H9 (cell line): Measurements from ENCODE around the gene NDUFB3. TPM values are rescaled to one million over a fixed set of nuclear protein-coding genes. Genes with fewer than 3 reads are reported as not detected.

Experiments
- DNase-seq: peaks from one replicate; pipeline ENCODE4 v3.0.0-alpha.2; 2017
- H2AFZ ChIP-seq: one replicate; pipeline ENCODE4 v1.6.1; 2013; ENCODE audit warnings: mild to moderate bottlenecking, low read length, control low read depth, moderate library complexity
- H2AK5ac ChIP-seq: 2 replicates; pipeline ENCODE4 v1.6.1; 2013; ENCODE audit warnings: low read length, control low read depth, mixed read lengths; ENCODE audit not compliant: insufficient read length
- H2BK120ac ChIP-seq: one replicate; pipeline ENCODE4 v1.6.1; 2013; ENCODE audit warnings: low read depth, mild to moderate bottlenecking, low read length, control low read depth, inconsistent platforms; ENCODE audit not compliant: poor library complexity, severe bottlenecking
- H2BK12ac ChIP-seq: 2 replicates; pipeline ENCODE4 v1.6.1; 2013; ENCODE audit warnings: low read length, control low read depth, mixed read lengths, low read depth; ENCODE audit not compliant: insufficient read length
- H2BK15ac ChIP-seq: 2 replicates; pipeline ENCODE4 v1.6.1; 2013; ENCODE audit warnings: low read depth, low read length, control low read depth
- H2BK20ac ChIP-seq: one replicate; pipeline ENCODE4 v1.6.1; 2013; ENCODE audit warnings: low read depth, mild to moderate bottlenecking, low read length, control low read depth, inconsistent platforms; ENCODE audit not compliant: poor library complexity, severe bottlenecking
- H2BK5ac ChIP-seq: 2 replicates; pipeline ENCODE4 v1.6.1; 2013; ENCODE audit warnings: low read length, control low read depth, mixed read lengths; ENCODE audit not compliant: insufficient read length
- H3K14ac ChIP-seq: 2 replicates; pipeline ENCODE4 v1.6.1; 2013; ENCODE audit warnings: low read length, control low read depth; ENCODE audit not compliant: insufficient read depth
- H3K18ac ChIP-seq: 2 replicates; pipeline ENCODE4 v1.6.1; 2013; ENCODE audit warnings: low read depth, mild to moderate bottlenecking, mixed read lengths, low read length, control low read depth; ENCODE audit not compliant: insufficient read length
- H3K23ac ChIP-seq: 2 replicates; pipeline ENCODE4 v1.6.1; 2013; ENCODE audit warnings: low read length, control low read depth, mixed read lengths, low read depth; ENCODE audit not compliant: insufficient read length
- H3K23me2 ChIP-seq: 2 replicates; pipeline ENCODE4 v1.6.1; 2013; ENCODE audit warnings: low read depth, mild to moderate bottlenecking, mixed read lengths, low read length, control low read depth; ENCODE audit not compliant: insufficient read length, poor library complexity, severe bottlenecking
- H3K27ac ChIP-seq: 2 replicates; pipeline ENCODE4 v1.5.1; 2013; ENCODE audit warnings: low read length, control low read depth, mixed read lengths, low read depth; ENCODE audit not compliant: insufficient read length
- H3K27me3 ChIP-seq: 2 replicates; pipeline ENCODE4 v1.6.1; 2013; ENCODE audit warnings: low read length, control low read depth, inconsistent platforms; ENCODE audit not compliant: insufficient read depth
- H3K4ac ChIP-seq: 2 replicates; pipeline ENCODE4 v1.6.1; 2013; ENCODE audit warnings: low read depth, mild to moderate bottlenecking, control low read depth, inconsistent platforms, low read length, moderate library complexity
- H3K4me1 ChIP-seq: 2 replicates; pipeline ENCODE4 v1.6.1; 2013; ENCODE audit warnings: low read length, control low read depth, inconsistent platforms; ENCODE audit not compliant: insufficient read depth
- H3K4me2 ChIP-seq: 2 replicates; pipeline ENCODE4 v1.6.1; 2013; ENCODE audit warnings: low read length, control low read depth, mixed read lengths; ENCODE audit not compliant: insufficient read length, insufficient read depth
- H3K56ac ChIP-seq: 2 replicates; pipeline ENCODE4 v1.6.1; 2013; ENCODE audit warnings: low read depth, mild to moderate bottlenecking, mixed read lengths, low read length, control low read depth; ENCODE audit not compliant: insufficient read length
- H3K79me1 ChIP-seq: 2 replicates; pipeline ENCODE4 v1.6.1; 2013; ENCODE audit warnings: low read depth, mild to moderate bottlenecking, moderate library complexity, low read length, control low read depth, inconsistent platforms; ENCODE audit not compliant: insufficient read depth, poor library complexity, severe bottlenecking
- H3K79me2 ChIP-seq: 2 replicates; pipeline ENCODE4 v1.6.1; 2013; ENCODE audit warnings: low read length, control low read depth, inconsistent platforms; ENCODE audit not compliant: insufficient read depth
- H3K9ac ChIP-seq: 2 replicates; pipeline ENCODE4 v1.6.1; 2013; ENCODE audit warnings: low read length, control low read depth, mixed read lengths; ENCODE audit not compliant: insufficient read length; ENCODE audit errors: extremely low read depth
- H3K9me3 ChIP-seq: one replicate; pipeline ENCODE4 v1.6.1; 2013; ENCODE audit warnings: low read depth, low read length, inconsistent platforms; ENCODE audit not compliant: control insufficient read depth
- H3T11ph ChIP-seq: one replicate; pipeline ENCODE4 v1.6.1; 2013; ENCODE audit warnings: mild to moderate bottlenecking, low read length, control low read depth, inconsistent platforms
- H4K20me1 ChIP-seq: one replicate; pipeline ENCODE4 v1.6.1; 2013; ENCODE audit not compliant: control insufficient read depth, insufficient read length, insufficient read depth
- H4K5ac ChIP-seq: 2 replicates; pipeline ENCODE4 v1.6.1; 2013; ENCODE audit warnings: low read depth, mild to moderate bottlenecking, mixed read lengths, low read length, control low read depth; ENCODE audit not compliant: insufficient read length
- H4K8ac ChIP-seq: replicated peaks from 2 replicates; pipeline ENCODE4 v1.6.1; 2013; ENCODE audit warnings: low read length, control low read depth, mixed read lengths, low read depth; ENCODE audit not compliant: insufficient read length
- H4K91ac ChIP-seq: 2 replicates; pipeline ENCODE4 v1.6.1; 2013; ENCODE audit warnings: low read depth, mild to moderate bottlenecking, moderate library complexity, mixed read lengths, low read length, control low read depth; ENCODE audit not compliant: insufficient read length
- H3K27ac Mint-ChIP-seq, 3 experiments: 2 replicates in 2 of 3; 3 replicates in 1 of 3; pipeline ENCODE4 v1.8.0; 2020 to 2021; ENCODE audit warnings: mixed read lengths in 3 of 3, mild to moderate bottlenecking in 1 of 3, moderate library complexity in 1 of 3
- H3K27me3 Mint-ChIP-seq: 2 replicates; pipeline ENCODE4 v1.8.0; 2021; ENCODE audit warnings: low read depth, mild to moderate bottlenecking, moderate library complexity, mixed read lengths
- H3K36me3 Mint-ChIP-seq, 3 experiments: 2 replicates in 2 of 3; 3 replicates in 1 of 3; pipeline ENCODE4 v1.8.0; 2020 to 2021; ENCODE audit warnings: low read depth in 3 of 3, mixed read lengths in 3 of 3; ENCODE audit not compliant: insufficient read depth in 1 of 3
- H3K4me1 Mint-ChIP-seq, 2 experiments: 2 replicates each; pipeline ENCODE4 v1.8.0; 2020; ENCODE audit warnings: mixed read lengths in 2 of 2
- H3K4me3 Mint-ChIP-seq, 2 experiments: 2 replicates in 1 of 2; 3 replicates in 1 of 2; pipeline ENCODE4 v1.8.0; 2020 to 2021; ENCODE audit warnings: mild to moderate bottlenecking in 2 of 2, mixed read lengths in 2 of 2, moderate library complexity in 1 of 2
- H3K9me3 Mint-ChIP-seq, 2 experiments: 2 replicates in 1 of 2; 3 replicates in 1 of 2; pipeline ENCODE4 v1.8.0; 2020; ENCODE audit warnings: mild to moderate bottlenecking in 2 of 2, mixed read lengths in 2 of 2, moderate library complexity in 1 of 2
- CTCF ChIP-seq: fragments of 200-600 bp; sonication (generic); conservative IDR thresholded peaks from 3 replicates; pipeline ENCODE4 v1.8.0; 2021; ENCODE audit warnings: antibody characterized with exemption, mild to moderate bottlenecking
- WGBS: extraction: QIAGEN DNeasy Blood & Tissue Kit; methylation state at CpG from one replicate; pipeline ENCODE4 v1.1.7; 2013; ENCODE audit warnings: missing lambda C conversion rate, low lambda C conversion rate, mixed read lengths; ENCODE audit not compliant: insufficient read length; ENCODE audit errors: extremely low coverage; 5-methylcytosine and 5-hydroxymethylcytosine counted together
- total RNA-seq: library from RNA; stranded (reverse); gene quantifications from 2 replicates; pipeline ENCODE4 v1.2.1, GENCODE V29; 2021

NDUFB3 gene
- total RNA-seq, 1 experiment from 2014 or later: 59.6 TPM

- no peak overlapping the region for H2AK5ac ChIP-seq
- Mint-ChIP-seq H3K9me3 (no peaks in the 10 kb centered on the region; a peak in 1 of 5 replicates), H3K36me3 (no peaks in the 10 kb centered on the region), H3K4me3 (no peak overlapping the region), H3K27me3 (no peaks in the 10 kb centered on the region; the same call in 1 of the 2 replicates), H3K4me1 (peaks cover 42 to 49% of the 10 kb centered on the region in 2 experiments), H3K27ac (no peak overlapping the region)
- H2BK5ac ChIP-seq: no peak overlapping the region
- no peak for TF ChIP-seq CTCF
- no peak overlapping the region for H2BK12ac ChIP-seq
- H3K23me2 ChIP-seq: no peaks in the 10 kb centered on the region
- H3K4me1 ChIP-seq: peaks cover 10% of the 10 kb centered on the region
- no peaks in the 10 kb centered on the region for H4K20me1 ChIP-seq
- H4K91ac ChIP-seq: no peak overlapping the region
- H3T11ph ChIP-seq: no peak overlapping the region
- H3K18ac ChIP-seq: no peak overlapping the region
- H3K79me2 ChIP-seq: no peaks in the 10 kb centered on the region
- H4K8ac ChIP-seq: no peak overlapping the region
- H3K27me3 ChIP-seq: no peaks in the 10 kb centered on the region
- no peak overlapping the region for H3K4me2 ChIP-seq
- no peak overlapping the region for H2BK15ac ChIP-seq
- no peak overlapping the region for H3K56ac ChIP-seq
- H3K4ac ChIP-seq: no peak overlapping the region
- H2AFZ ChIP-seq: no peak overlapping the region
- WGBS: no CpG with 5 or more reads among the region's 2 CpGs
- H3K79me1 ChIP-seq: no peaks in the 10 kb centered on the region
- no peak overlapping the region for H3K27ac ChIP-seq
- no peaks in the 10 kb centered on the region for H3K9me3 ChIP-seq
- H4K5ac ChIP-seq: no peak overlapping the region
- H2BK120ac ChIP-seq: no peak overlapping the region
- H3K23ac ChIP-seq: no peak overlapping the region
- no peak overlapping the region for H3K14ac ChIP-seq
- no peak overlapping the region for H3K9ac ChIP-seq
- no peak for DNase-seq
- H2BK20ac ChIP-seq: no peak overlapping the region
Measured at GRCh38 chr2:201127152-201127511, 55.3 kb downstream of the NDUFB3 start.
